NCI-H460 (cell line): Measurements from ENCODE around the gene MASP2. TPM values are rescaled to one million over a fixed set of nuclear protein-coding genes. Genes with fewer than 3 reads are reported as not detected.
A peak's percentile ranks its signal among the peaks of the same experiment; 100 is the strongest.
"Not testable (repeated sequence)": the region's sequence is repeated elsewhere in the genome, so short reads cannot be mapped to it uniquely, and the experiment has no call there.

Experiments
- DNase-seq: peaks from one replicate; pipeline ENCODE4 v3.0.0-alpha.2; 2016; ENCODE audit warnings: low read depth; ENCODE audit errors: extremely low read depth
- total RNA-seq: library from RNA; depleted of rRNA; stranded (reverse); fragments of >200 nt; shearing (Covaris generic); gene quantifications from 2 replicates; pipeline ENCODE4 v1.2.3, GENCODE V29; 2014; rRNA removed

Gene MASP2
- total RNA-seq, 1 experiment from 2014 or later: not detected

DNA sequence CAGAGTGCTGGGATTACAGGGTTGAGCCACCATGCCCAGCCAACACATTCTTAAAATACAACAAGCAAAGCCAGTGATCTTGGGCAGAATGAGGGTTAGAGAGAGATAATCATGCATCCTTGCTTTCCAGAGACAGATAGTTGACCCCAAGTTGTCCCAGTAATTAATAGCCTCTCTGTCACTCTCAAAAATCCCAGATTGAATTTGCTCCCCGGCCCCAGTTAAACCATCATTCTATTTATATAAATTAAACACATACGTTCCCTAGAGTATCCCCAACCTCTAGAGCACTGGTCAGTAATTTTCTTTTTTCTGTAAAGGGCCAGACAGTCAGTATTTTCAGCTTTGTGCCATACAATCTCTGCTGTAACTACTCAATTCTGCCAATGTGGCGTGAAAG is 50.9 kb downstream of the MASP2 start:
- no peak for DNase-seq

GRCh38 chr1:10992864-10993263 is 54.2 kb downstream of the MASP2 start:
- no peak for DNase-seq

DNA sequence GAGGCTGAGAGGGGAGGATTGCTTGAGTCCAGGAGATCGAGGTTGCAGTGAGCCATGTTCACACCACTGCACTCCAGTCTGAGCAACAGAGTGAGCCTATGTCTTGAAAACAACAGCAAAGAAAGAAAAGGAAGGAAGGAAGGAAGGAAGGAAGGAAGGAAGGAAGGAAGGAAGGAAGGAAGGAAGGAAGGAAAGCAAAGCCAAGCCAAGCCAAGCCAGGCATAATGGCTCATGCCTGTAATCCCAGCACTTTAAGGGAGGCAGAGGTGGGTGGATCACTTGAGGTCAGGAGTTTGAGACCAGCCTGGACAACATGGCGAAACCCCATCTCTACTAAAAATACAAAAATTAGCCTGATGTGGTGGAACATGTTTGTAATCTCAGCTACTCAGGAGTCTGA is 55.0 kb downstream of the MASP2 start:
- not testable (repeated sequence) for DNase-seq

DNA sequence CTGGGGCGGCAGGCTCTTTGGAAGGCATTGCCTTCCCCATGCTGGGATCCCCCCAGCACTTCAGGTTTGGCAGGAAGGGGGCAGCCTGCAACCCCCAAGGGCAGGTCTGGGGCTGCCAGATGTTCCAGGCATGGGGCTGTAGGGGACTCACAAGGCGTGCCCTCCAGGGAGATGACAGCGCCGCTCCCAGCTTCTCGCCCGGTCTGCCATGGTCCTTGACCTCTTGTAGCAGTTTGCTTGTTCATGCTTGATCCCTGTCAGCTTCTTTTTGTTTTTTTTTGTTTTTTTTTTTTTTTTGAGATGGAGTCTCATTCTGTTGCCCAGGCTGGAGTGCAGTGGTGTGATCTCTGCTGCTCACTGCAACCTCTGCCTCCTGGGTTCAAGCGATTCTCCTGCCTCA is 56.2 kb downstream of the MASP2 start:
- no peak for DNase-seq

DNA sequence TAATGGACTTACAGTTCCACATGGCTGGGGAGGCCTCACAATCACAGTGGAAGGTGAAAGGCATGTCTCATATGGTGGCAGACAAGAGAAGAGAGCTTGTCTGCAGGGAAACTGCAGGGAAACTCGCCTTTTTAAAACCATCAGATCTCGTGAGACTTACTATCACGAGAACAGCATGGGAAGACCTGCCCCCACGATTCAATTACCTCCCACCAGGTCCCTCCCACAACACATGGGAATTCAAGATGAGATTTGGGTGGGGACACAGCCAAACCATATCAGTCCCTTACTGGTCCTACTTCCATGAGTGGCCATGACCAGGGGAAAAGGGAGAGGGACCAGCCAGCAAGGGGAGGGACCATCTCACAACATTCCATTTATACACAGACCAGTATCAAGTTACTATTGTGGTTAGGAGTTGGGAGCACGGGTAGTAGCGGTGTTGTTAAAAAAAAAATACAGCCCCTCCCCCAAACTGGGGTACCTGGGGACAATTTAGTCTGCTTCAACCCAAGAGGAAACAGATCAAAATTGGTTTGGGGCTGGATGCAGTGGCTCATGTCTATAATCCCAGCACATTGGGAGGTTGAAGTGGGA is 57.0 kb downstream of the MASP2 start:
- DNase-seq: not testable (repeated sequence)

GRCh38 chr1:10989095-10989494 is 57.9 kb downstream of the MASP2 start:
- no peak for DNase-seq

DNA sequence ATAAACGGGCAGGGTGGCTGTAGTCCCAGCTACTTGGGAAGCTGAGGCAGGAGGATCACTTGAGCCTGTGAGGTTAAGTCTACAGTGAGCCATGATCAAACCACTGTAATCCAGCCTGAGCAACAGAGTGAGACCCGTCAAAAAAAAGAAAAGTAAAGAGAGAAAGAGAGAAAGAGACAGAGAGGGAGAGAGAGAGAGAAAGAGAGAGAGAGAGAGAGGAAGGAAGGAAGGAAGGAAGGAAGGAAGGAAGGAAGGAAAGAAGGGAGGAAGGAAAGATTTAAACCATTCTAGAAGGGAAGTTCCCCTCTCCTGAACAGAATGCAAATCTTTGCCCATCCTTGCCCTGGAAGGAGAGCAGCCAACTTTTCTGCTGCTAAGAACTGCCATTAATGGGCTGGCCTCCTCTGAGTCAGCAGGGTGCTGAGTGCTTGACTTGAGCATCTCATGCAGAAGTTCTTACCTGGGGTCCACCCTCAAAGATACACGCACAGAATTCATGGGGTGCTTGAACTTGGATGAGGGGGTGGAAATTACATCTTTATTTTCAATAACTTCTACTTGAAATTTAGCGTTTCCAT is 59.1 kb downstream of the MASP2 start:
- DNase-seq: no peak

- no peak for DNase-seq
Observed at GRCh38 chr1:10986525-10986890, 60.5 kb downstream of the MASP2 start.

- DNase-seq: no peak
Observed at GRCh38 chr1:10980841-10981727, 66.0 kb downstream of the MASP2 start.

GRCh38 chr1:10980094-10980577 is 66.9 kb downstream of the MASP2 start:
- DNase-seq: peak; percentile 3

- no peak for DNase-seq
Observed at GRCh38 chr1:10979483-10979920, 67.5 kb downstream of the MASP2 start.

DNA sequence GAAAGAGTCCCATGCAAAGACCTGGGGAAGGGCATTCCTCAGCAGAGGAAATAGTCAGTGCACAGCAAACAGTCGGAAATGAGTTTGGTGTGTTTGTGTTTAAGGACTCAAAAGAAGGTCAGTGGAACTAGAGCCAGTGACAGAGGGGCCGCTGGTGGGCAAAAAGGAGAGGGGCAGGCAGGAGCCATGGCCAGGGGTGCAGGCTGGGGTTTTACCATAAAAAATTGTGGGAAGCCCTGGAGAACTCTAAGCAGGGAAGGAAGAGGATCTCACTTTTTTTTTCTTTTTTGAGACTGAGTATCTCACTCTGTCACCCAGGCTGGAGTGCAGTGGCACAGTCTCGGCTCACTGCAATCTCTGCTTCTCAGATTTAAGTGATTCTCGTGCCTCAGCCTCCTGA is 68.3 kb downstream of the MASP2 start:
- DNase-seq: no peak

Other genes starting within 250 kb of the MASP2 start
- gene TARDBP, start 34.6 kb downstream of the MASP2 start, total RNA-seq: 35.2 and 52.5 TPM in 2 replicates
- 40.3 and 49.8 TPM in 2 replicates for gene SRM, start 12.8 kb upstream of the MASP2 start, total RNA-seq
- 54.4 and 57.3 TPM in 2 replicates for gene EXOSC10, start 52.6 kb upstream of the MASP2 start, total RNA-seq
- not detected in 2 replicates for gene ANGPTL7, start 142.1 kb upstream of the MASP2 start, total RNA-seq
- gene MTOR, start 215.3 kb upstream of the MASP2 start, total RNA-seq: 29.3 and 30.0 TPM in 2 replicates
- 13.6 TPM in 2 replicates for gene UBIAD1, start 226.0 kb upstream of the MASP2 start, total RNA-seq